CD14-positive monocyte (primary cell): ENCODE data around the gene MDGA2. TPM values are rescaled to one million over a fixed set of nuclear protein-coding genes. Genes with fewer than 3 reads are reported as not detected.

ENCODE experiments used
- DNase-seq, 3 donors: peaks; one replicate each; pipeline ENCODE4 v3.0.0-alpha.2; 2011 to 2022
- H2AFZ ChIP-seq: 2 replicates; pipeline ENCODE4 v1.6.0; 2012; ENCODE audit warnings: mild to moderate bottlenecking, low read depth, low read length, inconsistent platforms; ENCODE audit not compliant: insufficient read depth, poor library complexity, severe bottlenecking
- H3K27ac ChIP-seq, 2 donors: 1 replicate in 1 of 2; 2 replicates in 1 of 2; pipeline ENCODE4 v1.5.1; 2012 to 2013; ENCODE audit warnings: low read length in 2 of 2, control low read depth in 1 of 2, inconsistent platforms in 1 of 2, low read depth in 1 of 2, mild to moderate bottlenecking in 1 of 2
- H3K27me3 ChIP-seq, 2 donors: one replicate each; pipeline versions ENCODE4 v1.6.0 to v1.6.1; 2011 to 2013; ENCODE audit warnings: low read length in 2 of 2; ENCODE audit not compliant: control insufficient read depth in 2 of 2, insufficient read depth in 2 of 2
- H3K36me3 ChIP-seq, 2 donors: replicated peaks in 1 of 2; 1 replicate in 1 of 2; 2 replicates in 1 of 2; pipeline versions ENCODE4 v1.5.1 to v1.6.1; 2012 to 2013; ENCODE audit warnings: low read length in 2 of 2, control low read depth in 1 of 2, inconsistent platforms in 1 of 2, mild to moderate bottlenecking in 1 of 2; ENCODE audit not compliant: insufficient read depth in 2 of 2, control insufficient read depth in 1 of 2
- H3K4me1 ChIP-seq, 2 donors: 1 replicate in 1 of 2; 2 replicates in 1 of 2; pipeline versions ENCODE4 v1.5.1 to v1.6.1; 2012 to 2013; ENCODE audit warnings: low read length in 2 of 2, control low read depth in 1 of 2, inconsistent platforms in 1 of 2, mild to moderate bottlenecking in 1 of 2, moderate library complexity in 1 of 2; ENCODE audit not compliant: insufficient read depth in 2 of 2, control insufficient read depth in 1 of 2
- H3K4me2 ChIP-seq: replicated peaks from 2 replicates; pipeline ENCODE3; 2012; ENCODE audit warnings: low read length, moderate library complexity, mild to moderate bottlenecking; ENCODE audit not compliant: poor library complexity, severe bottlenecking; ENCODE audit errors: extremely low read depth
- H3K4me3 ChIP-seq, 3 experiments: fragments of 200-600 bp in 1 of 3; sonication (generic) in 1 of 3; replicated peaks in 1 of 3; 1 replicate in 2 of 3; 2 replicates in 1 of 3; pipeline ENCODE4 v1.5.1; 2011 to 2013; ENCODE audit warnings: low read length in 3 of 3, mild to moderate bottlenecking in 3 of 3, control low read depth in 2 of 3, low read depth in 2 of 3, inconsistent platforms in 1 of 3, moderate library complexity in 1 of 3
- H3K79me2 ChIP-seq: 2 replicates; pipeline ENCODE4 v1.6.0; 2012; ENCODE audit warnings: mild to moderate bottlenecking, control low read depth, inconsistent platforms, low read length, moderate library complexity; ENCODE audit not compliant: insufficient read depth
- H3K9ac ChIP-seq: 2 replicates; pipeline ENCODE4 v1.6.0; 2017; ENCODE audit warnings: low read length, mild to moderate bottlenecking; ENCODE audit not compliant: insufficient read depth, poor library complexity, severe bottlenecking
- H3K9me3 ChIP-seq, 2 donors: replicated peaks in 1 of 2; 1 replicate in 1 of 2; 2 replicates in 1 of 2; pipeline versions ENCODE4 v1.5.1 to v1.6.1; 2012 to 2013; ENCODE audit warnings: low read length in 2 of 2, control low read depth in 1 of 2; ENCODE audit not compliant: control insufficient read depth in 1 of 2, insufficient read depth in 1 of 2
- H4K20me1 ChIP-seq: 2 replicates; pipeline ENCODE4 v1.6.0; 2012; ENCODE audit warnings: mild to moderate bottlenecking, low read length, control low read depth, moderate library complexity; ENCODE audit not compliant: insufficient read depth
- H3K27ac Mint-ChIP-seq, 7 donors: one replicate each; pipeline ENCODE4 v1.8.0; 2020; ENCODE audit warnings: mild to moderate bottlenecking in 7 of 7, mixed read lengths in 7 of 7, moderate library complexity in 6 of 7, inconsistent platforms in 2 of 7
- H3K27me3 Mint-ChIP-seq, 3 donors: one replicate each; pipeline ENCODE4 v1.8.0; 2021 to 2022; ENCODE audit warnings: low read depth in 3 of 3, mild to moderate bottlenecking in 3 of 3, mixed read lengths in 3 of 3, moderate library complexity in 3 of 3, inconsistent platforms in 1 of 3
- H3K36me3 Mint-ChIP-seq, 2 donors: one replicate each; pipeline ENCODE4 v1.8.0; 2020; ENCODE audit warnings: mixed read lengths in 2 of 2, inconsistent platforms in 1 of 2, mild to moderate bottlenecking in 1 of 2
- H3K4me1 Mint-ChIP-seq: one replicate; pipeline ENCODE4 v1.8.0; 2020; ENCODE audit warnings: mild to moderate bottlenecking, mixed read lengths
- H3K4me3 Mint-ChIP-seq, 2 donors: one replicate each; pipeline ENCODE4 v1.8.0; 2020; ENCODE audit warnings: mild to moderate bottlenecking in 2 of 2, mixed read lengths in 2 of 2, moderate library complexity in 1 of 2
- H3K9me3 Mint-ChIP-seq, 7 donors: one replicate each; pipeline ENCODE4 v1.8.0; 2020 to 2022; ENCODE audit warnings: mixed read lengths in 7 of 7, mild to moderate bottlenecking in 6 of 7, moderate library complexity in 6 of 7, inconsistent platforms in 2 of 7
- CTCF ChIP-seq: fragments of 200-600 bp; IDR thresholded peaks from one replicate; pipeline ENCODE4 v1.8.0; 2022; ENCODE audit warnings: antibody characterized with exemption, mild to moderate bottlenecking
- WGBS: methylation state at CpG from one replicate; pipeline ENCODE4 v1.1.5; 2013; ENCODE audit warnings: missing lambda C conversion rate; ENCODE audit not compliant: insufficient coverage; 5-methylcytosine and 5-hydroxymethylcytosine counted together
- intact Hi-C, 2 donors: fragments of 100-400 bp; cut with micrococcal nuclease; formaldehyde crosslinking; loops; one replicate each; pipeline versions ENCODE4 v1.15.0 to v1.15.1; 2023
- polyA plus RNA-seq, 3 donors: library from polyadenylated mRNA; depleted of rRNA in 1 of 3; unstranded in 2 of 3; stranded (reverse) in 1 of 3; fragments of 300-500 nt in 2 of 3; fragments of >200 nt in 1 of 3; fragmentation: Illumina TruSeq in 2 of 3; gene quantifications; 1 replicate in 2 of 3; 2 replicates in 1 of 3; pipeline ENCODE4 v1.2.3, GENCODE V29; 2012 to 2021

MDGA2 gene
- polyA plus RNA-seq, 3 donors: not detected

- Histone ChIP-seq H3K9ac (no peak overlapping the region), H4K20me1 (no peaks in the 10 kb centered on the region), H2AFZ (no peak overlapping the region), H3K79me2 (no peaks in the 10 kb centered on the region), H3K9me3 (peaks cover 0 to 3% of the 10 kb centered on the region in 2 donors), H3K4me2 (no peak overlapping the region), H3K4me1 (no peaks in the 10 kb centered on the region), H3K27me3 (no peaks in the 10 kb centered on the region), H3K27ac (no peak overlapping the region), H3K4me3 (no peak overlapping the region), H3K36me3 (no peaks in the 10 kb centered on the region)
- H3K9me3 Mint-ChIP-seq: peaks cover 0 to 5% (median 3%) of the 10 kb centered on the region in 7 donors
- H3K36me3 Mint-ChIP-seq: no peaks in the 10 kb centered on the region
- TF ChIP-seq CTCF: no peak
- no peak overlapping the region for H3K4me3 Mint-ChIP-seq
- no peak overlapping the region for H3K27ac Mint-ChIP-seq
- no peak for DNase-seq
- intact Hi-C loops: no loop called here
- H3K27me3 Mint-ChIP-seq: peaks cover 0 to 4% (median 3%) of the 10 kb centered on the region in 3 donors
- H3K4me1 Mint-ChIP-seq: no peaks in the 10 kb centered on the region
These were observed 16.4 kb upstream of the MDGA2 start for GRCh38 chr14:47691829-47692228.

DNA sequence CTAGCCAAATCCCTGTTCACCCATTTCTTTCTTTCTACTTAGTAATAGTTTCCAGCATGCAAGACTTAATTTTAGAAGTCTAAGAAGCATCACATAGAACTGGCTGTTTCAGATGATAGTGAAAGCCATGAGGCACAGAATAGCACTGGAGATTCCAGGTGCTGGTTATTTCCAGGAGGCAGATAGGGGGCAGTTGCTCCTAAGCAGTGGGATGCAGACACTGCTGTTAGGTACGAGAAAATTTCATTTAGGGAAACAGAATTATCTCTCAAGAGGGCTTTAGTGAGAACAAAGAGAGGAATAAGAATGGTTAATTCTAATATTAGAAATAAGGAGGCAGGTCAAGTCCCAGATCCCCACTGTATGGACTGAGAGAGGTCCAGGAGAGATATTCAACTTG, 3.6 kb upstream of the MDGA2 start:
- no peaks in the 10 kb centered on the region for H3K36me3 Mint-ChIP-seq
- no peaks in the 10 kb centered on the region for H3K79me2 ChIP-seq
- no peak overlapping the region for H3K4me3 Mint-ChIP-seq
- H3K4me3 ChIP-seq: no peak overlapping the region
- 88% methylated on average over 1 of the region's 1 CpG for WGBS
- H2AFZ ChIP-seq: no peak overlapping the region
- H3K27me3 Mint-ChIP-seq: peaks cover 41 to 44% (median 43%) of the 10 kb centered on the region in 3 donors
- no peak overlapping the region for H3K9ac ChIP-seq
- intact Hi-C loops: no loop called here
- no peak overlapping the region for H3K4me2 ChIP-seq
- peaks cover 17% of the 10 kb centered on the region for H3K4me1 Mint-ChIP-seq
- no peaks in the 10 kb centered on the region for H3K9me3 ChIP-seq
- no peak for TF ChIP-seq CTCF
- no peaks in the 10 kb centered on the region for H4K20me1 ChIP-seq
- H3K4me1 ChIP-seq: peaks cover 5 to 7% of the 10 kb centered on the region in 2 donors
- no peak for DNase-seq
- H3K27ac Mint-ChIP-seq: no peak overlapping the region
- peaks cover 0 to 8% (median 2%) of the 10 kb centered on the region in 7 donors for H3K9me3 Mint-ChIP-seq
- H3K36me3 ChIP-seq: no peaks in the 10 kb centered on the region
- H3K27ac ChIP-seq: no peak overlapping the region
- H3K27me3 ChIP-seq: peaks cover 39 to 48% of the 10 kb centered on the region in 2 donors
